NCI-H524 treated with DMSO at 0.1 percent for 48 hours (cell line): ENCODE results near the gene C22orf15.
"Not testable (repeated sequence)": the region's sequence is repeated elsewhere in the genome, so short reads cannot be mapped to it uniquely, and the experiment has no call there.

ENCODE experiments used
- DNase-seq: peaks from one replicate; lab custom pipeline; 2025; lab: John Stamatoyannopoulos, UW

C22orf15 gene

GRCh38 chr22:23762842-23763578 is at the start of gene C22orf15:
Gene C22orf15, plus strand, starts transcription at chr22:23762990. Its CDS starts 317 bp downstream, at chr22:23763307.
- no peak for DNase-seq

GRCh38 chr22:23713696-23714595 is 48.8 kb upstream of the C22orf15 start:
- DNase-seq: no peak

- DNase-seq: no peak
Measured at GRCh38 chr22:23714596-23715578, 47.9 kb upstream of the C22orf15 start.

GRCh38 chr22:23715806-23716375 is 46.9 kb upstream of the C22orf15 start:
- DNase-seq: no peak

GRCh38 chr22:23716811-23717801 is 45.7 kb upstream of the C22orf15 start:
- DNase-seq: peak; percentile 56

- no peak for DNase-seq
Measured at GRCh38 chr22:23718371-23719165, 44.2 kb upstream of the C22orf15 start.

GRCh38 chr22:23720855-23721254 is 41.9 kb upstream of the C22orf15 start:
- DNase-seq: no peak

- DNase-seq: no peak
Measured at GRCh38 chr22:23722160-23722559, 40.6 kb upstream of the C22orf15 start.

- DNase-seq: no peak
Measured at GRCh38 chr22:23722724-23723123, 40.1 kb upstream of the C22orf15 start.

- DNase-seq: not testable (repeated sequence)
Measured at GRCh38 chr22:23728108-23728507, 34.7 kb upstream of the C22orf15 start.

GRCh38 chr22:23737696-23738095 is 25.1 kb upstream of the C22orf15 start:
- DNase-seq: no peak

- no peak for DNase-seq
Measured at GRCh38 chr22:23742505-23743264, 20.1 kb upstream of the C22orf15 start.

GRCh38 chr22:23743303-23743705 is 19.5 kb upstream of the C22orf15 start:
- DNase-seq: no peak

- DNase-seq: no peak
Measured at GRCh38 chr22:23744001-23744400, 18.8 kb upstream of the C22orf15 start.

- DNase-seq: no peak
Measured at GRCh38 chr22:23744485-23744884, 18.3 kb upstream of the C22orf15 start.

GRCh38 chr22:23745791-23746190 is 17.0 kb upstream of the C22orf15 start:
- DNase-seq: no peak

GRCh38 chr22:23749841-23750301 is 12.9 kb upstream of the C22orf15 start:
- no peak for DNase-seq

- no peak for DNase-seq
Measured at GRCh38 chr22:23750367-23750713, 12.4 kb upstream of the C22orf15 start.
